HG03280 (cell line): Measurements from ENCODE around the gene SLC25A13.

Experiments
- ATAC-seq: cut with Tn5 transposase; IDR thresholded peaks from one replicate; pipeline ENCODE4 v1.9.1; 2021; ENCODE audit warnings: mild to moderate bottlenecking, moderate library complexity; ENCODE audit not compliant: unreplicated experiment

SLC25A13 gene

GRCh38 chr7:96322847-96323461 lies 1.1 kb upstream of the SLC25A13 start:
- no peak for ATAC-seq

GRCh38 chr7:96322373-96322695 lies 436 bp upstream of the SLC25A13 start:
- ATAC-seq: no peak

GRCh38 chr7:96321031-96321657 lies 754 bp downstream of the SLC25A13 start:
- ATAC-seq: peak; percentile 35

DNA sequence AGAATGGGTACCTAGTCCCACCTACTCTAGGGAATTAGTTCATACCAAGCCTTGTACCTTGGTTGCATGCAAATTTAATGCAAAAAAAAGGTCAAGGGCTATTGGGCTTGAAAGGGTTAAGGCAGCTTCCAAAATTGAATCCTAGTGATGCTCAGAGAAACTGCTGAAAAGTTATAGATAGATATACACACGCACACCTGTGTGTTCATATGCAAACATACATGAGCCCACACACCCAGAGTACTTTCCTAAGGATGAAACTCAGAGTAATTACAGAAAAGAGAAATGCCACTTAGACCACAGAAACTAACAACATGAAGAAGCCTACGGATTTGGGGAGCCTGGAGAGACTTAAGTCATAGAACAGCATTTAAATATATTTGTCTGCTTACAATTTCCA lies 1.5 kb downstream of the SLC25A13 start:
- peak; percentile 34 for ATAC-seq

DNA sequence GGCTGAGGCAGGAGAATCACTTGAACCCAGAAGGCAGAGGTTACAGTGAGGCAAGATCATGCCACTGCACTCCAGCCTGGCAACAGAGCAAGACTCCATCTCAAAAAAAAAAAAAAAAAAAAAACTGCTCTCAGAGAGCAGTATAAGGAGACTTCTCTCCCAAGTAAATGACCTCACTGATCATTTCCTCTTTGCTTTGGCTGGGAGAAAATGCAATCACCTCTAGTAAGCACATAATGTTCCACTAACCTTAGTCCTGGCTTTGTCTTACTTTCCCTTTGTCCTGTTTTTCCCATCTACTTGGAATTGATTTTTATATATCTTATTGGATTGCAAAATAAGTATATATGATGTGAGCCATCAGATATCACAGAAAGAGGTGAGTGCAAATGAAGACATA lies 2.5 kb downstream of the SLC25A13 start:
- no peak for ATAC-seq

- ATAC-seq: no peak
Measured at GRCh38 chr7:96316949-96317348, 4.9 kb downstream of the SLC25A13 start.

DNA sequence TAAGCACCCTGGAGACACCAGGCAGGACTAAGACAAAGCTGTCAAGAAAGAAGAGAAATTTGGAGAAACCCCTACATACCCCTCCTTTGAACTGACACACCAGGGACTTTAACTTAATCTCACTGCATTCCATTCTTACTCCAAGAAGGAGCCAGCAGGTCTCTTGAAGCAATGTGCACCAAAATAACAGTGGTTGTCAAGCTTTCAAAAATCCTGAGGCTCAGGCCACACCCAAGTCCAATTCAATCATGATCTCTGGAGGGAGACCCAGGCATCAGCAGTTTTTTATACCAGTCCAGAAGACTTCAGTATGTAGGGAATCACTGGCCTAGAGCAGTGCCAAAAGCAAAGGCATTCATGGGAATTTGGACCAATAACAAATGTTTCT lies 6.8 kb downstream of the SLC25A13 start:
- ATAC-seq: no peak

GRCh38 chr7:96314402-96315124 lies 7.3 kb downstream of the SLC25A13 start:
- no peak for ATAC-seq

GRCh38 chr7:96313940-96314339 lies 8.0 kb downstream of the SLC25A13 start:
- no peak for ATAC-seq

- ATAC-seq: no peak
Measured at GRCh38 chr7:96312502-96312901, 9.4 kb downstream of the SLC25A13 start.

GRCh38 chr7:96311967-96312366 lies 9.9 kb downstream of the SLC25A13 start:
- ATAC-seq: no peak

GRCh38 chr7:96310110-96310509 lies 11.8 kb downstream of the SLC25A13 start:
- no peak for ATAC-seq

DNA sequence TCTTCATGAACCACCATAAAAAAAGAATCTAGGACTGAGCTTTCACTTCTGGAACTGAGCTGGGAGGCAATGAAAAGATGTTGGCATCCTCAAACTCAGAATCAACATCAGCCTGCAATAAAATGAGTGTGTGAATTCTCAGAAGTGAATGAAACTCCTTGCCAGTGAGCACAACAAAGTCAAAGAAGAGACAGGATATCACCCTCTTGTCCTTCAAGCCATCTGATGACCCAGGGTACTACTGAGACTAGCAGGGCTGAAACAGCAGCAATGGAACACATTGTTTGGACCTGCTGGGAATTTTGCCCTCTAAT lies 13.0 kb downstream of the SLC25A13 start:
- ATAC-seq: no peak

GRCh38 chr7:96308253-96308949 lies 13.5 kb downstream of the SLC25A13 start:
- no peak for ATAC-seq

DNA sequence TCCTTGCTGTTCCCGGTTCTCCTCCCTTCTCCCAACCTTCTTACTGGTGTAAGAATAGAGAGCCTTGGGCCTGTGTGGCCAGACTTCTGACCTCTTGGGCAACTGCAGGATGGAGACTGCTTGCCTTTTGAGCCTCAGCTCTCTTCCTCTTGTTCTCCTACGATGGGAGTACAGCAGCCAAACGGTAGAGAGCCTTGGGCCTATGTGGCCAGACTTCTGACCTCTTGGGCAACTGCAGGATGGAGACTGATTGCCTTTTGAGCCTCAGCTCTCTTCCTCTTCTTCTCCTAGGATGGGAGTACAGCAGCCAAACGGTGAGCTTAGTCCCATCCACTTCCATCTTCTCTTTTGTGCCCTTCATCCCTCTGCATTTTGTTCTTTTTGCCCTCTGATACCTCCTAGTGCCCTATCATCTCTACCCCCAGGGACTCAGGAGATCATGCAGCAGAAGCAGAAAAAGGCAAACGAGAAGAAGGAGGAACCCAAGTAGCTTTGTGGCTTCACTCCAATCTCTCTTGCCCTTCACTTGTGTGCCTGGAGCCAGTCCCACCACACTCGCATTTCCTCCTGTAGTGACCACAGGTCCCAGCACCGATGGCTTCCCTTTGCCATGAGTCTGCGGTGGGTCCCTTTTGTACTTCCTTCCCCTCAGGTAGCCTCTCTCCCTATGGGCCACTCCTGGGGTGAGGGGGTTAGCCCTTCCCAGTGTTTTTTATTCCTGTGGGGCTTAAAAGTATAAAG lies 15.3 kb downstream of the SLC25A13 start:
- no peak for ATAC-seq

DNA sequence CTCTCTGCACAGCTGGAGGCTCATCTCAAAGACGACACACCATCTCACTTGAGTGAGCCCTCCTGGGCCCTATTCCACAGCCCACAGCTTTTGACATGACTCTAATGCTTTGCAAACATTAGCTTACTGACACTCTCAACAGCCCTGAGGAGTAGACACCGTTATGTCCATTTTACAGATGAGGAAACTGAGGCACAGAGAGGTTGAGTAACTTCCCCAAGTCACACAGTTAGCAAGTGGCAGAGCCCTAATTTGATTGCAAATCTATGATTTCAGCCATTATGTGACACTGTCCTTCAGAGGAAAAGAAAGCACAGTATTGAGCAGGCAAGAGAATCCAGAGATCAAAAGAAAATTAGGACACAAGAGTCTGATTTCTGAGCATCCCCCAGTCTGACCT lies 16.0 kb downstream of the SLC25A13 start:
- no peak for ATAC-seq

DNA sequence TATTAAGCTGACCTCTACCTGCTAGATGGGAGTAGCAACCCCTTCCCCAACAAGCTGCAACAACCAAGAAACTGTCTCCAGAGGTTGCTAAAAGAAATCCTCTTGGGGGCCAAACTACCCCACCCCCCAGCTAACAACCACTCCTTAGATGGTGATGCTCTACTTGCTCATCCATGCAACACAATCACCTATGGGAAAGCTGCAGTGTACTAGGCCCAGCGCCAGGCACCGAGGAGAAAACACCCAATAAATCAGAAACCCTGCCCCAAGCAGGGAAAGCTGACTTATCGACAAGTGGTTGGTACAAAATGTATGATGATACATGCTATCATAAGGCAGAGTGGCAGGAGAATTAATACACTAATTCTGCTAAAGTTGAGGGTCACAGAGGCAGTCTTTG lies 17.3 kb downstream of the SLC25A13 start:
- ATAC-seq: no peak

GRCh38 chr7:96303686-96304443 lies 18.0 kb downstream of the SLC25A13 start:
- no peak for ATAC-seq

- ATAC-seq: no peak
Measured at GRCh38 chr7:96303105-96303685, 18.7 kb downstream of the SLC25A13 start.

- no peak for ATAC-seq
Measured at GRCh38 chr7:96300986-96301385, 20.9 kb downstream of the SLC25A13 start.
